Muscle of arm (tissue), 12 donors: ENCODE data around the gene KIZ. TPM values are rescaled to one million over a fixed set of nuclear protein-coding genes. Genes with fewer than 3 reads are reported as not detected.

Experiments used
- polyA plus RNA-seq, 12 donors: library from polyadenylated mRNA; unstranded; fragments of 120-200 nt; gene quantifications; one replicate each; pipeline ENCODE4 v1.2.1, GENCODE V29; 2013; ENCODE audit not compliant: insufficient read length in 12 of 12

The KIZ gene
- polyA plus RNA-seq, 12 donors = 13.5 to 25.5 (median 16.8) TPM; not detected in 1

Other genes starting within 250 kb of the KIZ start
- gene LINC00237, start 19.7 kb upstream of the KIZ start, polyA plus RNA-seq = under 1 TPM in 8 of 12 donors, not detected in 4; 0.13 to 0.61 (median 0.34) TPM
- gene XRN2, start 177.2 kb downstream of the KIZ start, polyA plus RNA-seq = 100 to 1,000 TPM in 1 of 12 donors, 10 to 100 TPM in 11; 39.9 to 124 (median 49.5) TPM